AG04449 (cell line): ENCODE data around the gene PYROXD2.

Experiments
- CTCF ChIA-PET: fragments of 350-600 bp; formaldehyde crosslinking; extraction: SDS; loops from one replicate; lab custom pipeline; 2021; ENCODE audit warnings: antibody characterized with exemption; lab: Yijun Ruan, JAX
- POLR2A ChIA-PET: fragments of 400-600, 350-600 bp; formaldehyde crosslinking; extraction: SDS; loops from one replicate; lab custom pipeline; 2020; ENCODE audit warnings: antibody characterized with exemption, inconsistent platforms; lab: Yijun Ruan, JAX
- DNase-seq: peaks from one replicate; pipeline ENCODE4 v3.0.0-alpha.2; 2010; ENCODE audit warnings: low read depth, low spot score
- H3K4me3 ChIP-seq: 2 replicates; pipeline ENCODE4 v1.5.1; 2011; ENCODE audit warnings: low read depth, mild to moderate bottlenecking, control low read depth, low read length
- CTCF ChIP-seq: IDR thresholded peaks from one replicate; pipeline ENCODE4 v1.5.1; 2011; ENCODE audit warnings: mild to moderate bottlenecking, moderate library complexity, low read length, control low read depth, inconsistent platforms; ENCODE audit not compliant: insufficient read depth; ENCODE audit errors: missing control alignments

Gene PYROXD2

DNA sequence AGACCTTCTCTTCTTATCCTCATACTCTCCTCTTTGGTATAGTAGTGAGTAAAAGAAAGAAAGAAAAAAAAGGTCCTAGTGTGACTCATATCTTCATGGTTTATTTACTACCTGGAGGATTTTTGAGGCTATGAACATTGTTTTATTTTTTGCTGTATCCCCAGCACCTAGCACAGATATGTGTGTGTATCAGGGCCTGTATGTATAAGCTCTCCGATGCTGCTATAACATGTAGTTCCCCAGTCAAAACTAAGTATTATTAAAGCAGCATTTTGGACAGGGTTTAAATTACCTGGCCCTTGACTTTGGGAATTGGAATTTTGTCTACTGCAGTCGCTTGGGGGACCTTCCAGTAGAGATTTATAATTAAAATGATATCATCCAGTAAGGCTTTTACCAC lies 46.3 kb downstream of the PYROXD2 start:
- no peak for DNase-seq
- no peak overlapping the region for H3K4me3 ChIP-seq
- TF ChIP-seq CTCF, result no peak
- ChIA-PET POLR2A (no interaction called here), CTCF (no interaction called here)

GRCh38 chr10:98367604-98368451 lies 47.2 kb downstream of the PYROXD2 start:
- DNase-seq, result no peak
- H3K4me3 ChIP-seq, result no peak overlapping the region
- TF ChIP-seq CTCF, result no peak
- ChIA-PET POLR2A (no interaction called here), CTCF (interaction anchor here (1.1 to 1.6 kb wide), 2 partner anchors 27 to 58 kb away, joined by 3 to 8 read pairs; no protein-coding TSS in a partner anchor)

DNA sequence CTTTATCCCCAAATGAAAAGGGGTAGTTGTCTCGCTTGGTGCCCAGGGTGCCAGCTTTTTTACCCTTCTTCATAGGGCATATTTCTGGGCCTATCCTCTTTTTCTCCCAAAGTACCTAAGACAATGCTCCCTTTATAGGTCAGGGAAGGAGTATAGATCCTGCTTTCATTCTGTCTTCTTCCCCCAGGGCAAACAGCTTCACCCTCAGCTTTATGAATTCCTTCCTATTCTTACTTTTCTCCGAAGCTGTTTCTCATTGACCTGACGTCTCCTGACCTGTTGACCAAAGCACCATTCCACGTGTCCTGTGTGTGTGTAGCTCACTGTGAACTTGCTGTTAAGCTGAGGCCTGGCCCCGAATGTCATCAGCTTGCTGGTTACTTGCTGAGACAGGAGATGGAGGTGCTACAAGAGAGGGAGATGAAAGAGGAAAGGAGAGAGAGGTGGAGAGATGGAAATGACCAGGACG lies 48.9 kb downstream of the PYROXD2 start:
- ChIA-PET CTCF (interaction anchor here (1.0 to 1.6 kb wide), 3 partner anchors 25 to 56 kb away, joined by 3 to 8 read pairs (median 4); no protein-coding TSS in a partner anchor), POLR2A (no interaction called here)
- no peak overlapping the region for H3K4me3 ChIP-seq
- DNase-seq, result no peak
- TF ChIP-seq CTCF, result no peak

DNA sequence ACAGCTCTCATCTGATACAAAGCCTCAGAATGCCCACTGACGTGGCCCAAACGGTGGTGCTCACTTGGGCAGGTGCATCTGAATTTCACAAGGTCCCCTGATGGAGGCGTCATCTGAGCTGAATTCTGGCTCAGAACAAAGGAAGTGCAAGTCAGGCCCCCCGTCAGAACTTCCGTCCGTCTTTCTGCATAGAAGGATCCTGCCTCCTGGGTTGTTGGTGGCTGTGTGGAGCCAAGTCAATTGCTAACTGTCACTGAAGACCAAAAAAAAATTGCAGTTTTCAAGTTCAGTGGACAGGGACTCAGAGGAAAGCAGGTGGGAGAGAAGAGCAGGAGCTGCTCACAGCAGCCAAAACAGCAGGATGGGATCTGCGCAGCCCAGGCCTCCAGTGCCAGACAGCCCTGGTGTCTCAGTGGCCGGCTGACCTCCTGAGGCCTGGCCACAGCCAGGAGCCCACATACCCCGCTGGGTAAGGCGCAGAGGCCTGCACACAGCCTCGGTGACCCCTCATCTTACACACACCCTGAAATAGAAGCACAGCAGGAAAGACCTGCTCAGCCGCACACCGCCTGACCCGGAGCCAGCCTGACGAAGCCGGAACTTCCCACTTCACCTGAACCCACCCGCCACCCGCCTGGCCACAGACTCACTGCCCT lies 49.4 kb downstream of the PYROXD2 start:
- ChIA-PET POLR2A (no interaction called here), CTCF (interaction anchor here (1.1 to 1.4 kb wide), 2 partner anchors 26 to 56 kb away, joined by 3 read pairs; no protein-coding TSS in a partner anchor)
- H3K4me3 ChIP-seq, result no peak overlapping the region
- no peak for DNase-seq
- no peak for TF ChIP-seq CTCF

GRCh38 chr10:98364432-98365102 lies 50.4 kb downstream of the PYROXD2 start:
- ChIA-PET CTCF (interaction anchor here (1.1 to 1.4 kb wide), 3 partner anchors 26 to 55 kb away, joined by 3 read pairs; no protein-coding TSS in a partner anchor), POLR2A (no interaction called here)
- DNase-seq, result no peak

More at GRCh38 chr10:98364432-98365102, 50.4 kb downstream of the PYROXD2 start:
- no peak for TF ChIP-seq CTCF
- H3K4me3 ChIP-seq, result no peak overlapping the region
